ENCODE measurements around the gene EIF6.
"Not testable (repeated sequence)": the region's sequence is repeated elsewhere in the genome, so short reads cannot be mapped to it uniquely, and the experiment has no call there.

The EIF6 gene

DNA sequence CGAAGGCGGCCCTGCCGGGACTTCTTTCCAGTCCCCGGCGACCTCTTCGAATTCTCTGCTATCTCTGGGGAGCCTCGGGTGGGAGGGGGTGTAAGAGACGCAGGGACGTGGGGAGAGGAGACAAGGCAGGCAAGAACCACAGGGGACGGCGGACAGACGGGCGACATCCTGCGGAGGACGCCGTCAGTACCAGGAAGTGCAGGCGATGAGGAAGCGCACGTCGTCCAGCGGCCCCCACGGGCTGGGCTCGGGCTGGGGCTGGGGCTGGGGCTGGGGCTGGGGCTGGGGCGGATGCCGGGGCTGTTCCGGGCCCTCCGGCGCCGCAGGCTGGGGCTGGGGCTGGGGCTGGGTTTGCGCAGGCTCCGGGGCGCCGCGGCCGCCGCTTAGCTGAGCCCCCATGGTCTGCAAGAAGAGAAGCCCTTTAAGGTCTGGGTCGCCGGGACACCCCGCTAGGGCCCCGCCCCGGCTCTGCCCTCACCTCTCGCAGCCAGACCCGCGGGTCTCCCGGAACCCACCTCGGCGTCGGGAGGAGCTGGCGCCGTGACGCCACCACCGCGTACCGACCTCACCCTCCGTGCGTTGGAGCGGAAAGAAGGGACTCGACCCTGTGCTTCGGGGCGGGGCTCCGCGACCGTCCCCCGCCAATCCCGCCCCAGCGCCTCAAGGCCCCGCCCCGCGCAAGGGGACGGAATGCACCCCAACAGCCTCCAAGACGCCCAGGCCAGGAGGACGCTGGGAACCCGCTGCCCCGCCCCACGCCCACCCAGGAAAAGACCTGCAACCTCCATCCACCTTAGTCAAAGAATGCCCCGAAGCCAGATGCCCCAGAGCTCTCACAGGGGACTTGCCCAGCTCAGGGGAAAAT lies 6.8 kb downstream of the EIF6 start, which contains the start of gene MMP24OS:
MMP24OS (minus strand) TSS at position 592 of the 865 bp plus-strand sequence; CDS start at position 399, 193 bp downstream.
- DNase-seq (ENCODE audit: low read depth in 2 of 2) = peak; percentile 69 to 78

DNA sequence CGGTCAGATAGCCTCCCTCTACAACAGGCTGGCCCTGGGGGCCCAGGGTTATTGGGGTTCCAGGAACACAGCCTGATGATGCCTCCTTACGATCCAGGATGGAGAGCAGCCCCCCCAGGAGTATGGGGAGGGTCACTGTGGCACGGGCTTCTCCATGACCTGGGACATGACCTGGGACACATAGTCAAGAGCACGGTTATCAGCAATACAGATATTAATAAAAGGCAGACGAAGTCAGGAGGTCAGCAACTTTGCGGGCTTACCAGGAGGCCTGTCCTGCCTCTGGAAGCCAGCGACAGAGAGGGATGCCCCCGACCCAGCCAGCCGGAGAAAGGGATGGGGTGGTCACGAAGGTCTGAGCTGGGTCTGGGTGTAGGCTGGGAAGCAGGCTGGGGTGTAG lies 7.4 kb downstream of the EIF6 start:
- DNase-seq (ENCODE audit: low read depth in 2 of 2) = no peak

DNA sequence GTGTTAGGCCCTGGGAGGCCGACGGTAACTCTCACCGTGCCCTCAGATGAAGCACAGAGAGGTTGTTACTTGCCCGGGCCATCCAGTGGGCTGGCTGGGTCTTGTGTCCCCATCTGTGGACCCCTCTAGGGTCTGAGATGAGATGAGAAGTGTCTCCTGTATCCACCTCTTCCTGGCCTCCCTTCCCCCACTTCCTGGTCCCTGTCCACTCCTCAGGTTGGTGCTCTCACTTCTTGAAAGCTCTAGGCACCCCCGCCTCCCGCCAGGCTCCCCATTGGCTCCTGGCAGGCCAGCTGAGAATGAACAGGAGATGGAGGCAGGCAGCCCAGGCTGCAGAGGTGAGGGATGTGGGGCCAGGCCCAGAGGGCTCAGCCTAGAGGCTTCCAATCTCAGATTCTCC lies 8.2 kb downstream of the EIF6 start:
- DNase-seq (ENCODE audit: low read depth in 2 of 2) = no peak

DNA sequence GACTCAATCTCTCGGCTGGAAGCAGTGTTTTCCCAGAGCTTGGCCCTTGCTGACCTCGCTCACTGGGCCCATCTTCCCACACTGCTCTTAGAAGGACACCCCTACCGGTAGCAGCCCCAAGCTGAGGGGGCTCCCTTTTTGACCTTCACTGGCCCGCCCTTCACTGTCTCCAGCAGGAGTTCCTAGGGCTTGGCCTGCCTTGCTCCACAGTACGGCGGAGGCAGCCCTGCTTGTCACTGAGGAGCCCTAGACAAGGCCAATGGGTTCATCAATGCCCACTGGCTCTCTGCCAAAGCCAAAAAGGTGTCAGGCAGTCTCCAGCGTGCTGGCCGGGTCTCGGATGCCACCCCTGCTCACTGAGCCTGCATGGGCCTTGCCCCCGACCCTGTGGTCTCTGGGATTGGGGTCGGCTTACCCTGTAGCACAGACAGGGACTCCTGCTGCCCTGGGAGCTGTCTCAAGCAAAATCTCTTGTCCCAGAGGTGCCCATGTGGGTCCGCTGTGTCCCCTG lies 8.8 kb downstream of the EIF6 start:
- DNase-seq (ENCODE audit: low read depth in 2 of 2) = no peak

DNA sequence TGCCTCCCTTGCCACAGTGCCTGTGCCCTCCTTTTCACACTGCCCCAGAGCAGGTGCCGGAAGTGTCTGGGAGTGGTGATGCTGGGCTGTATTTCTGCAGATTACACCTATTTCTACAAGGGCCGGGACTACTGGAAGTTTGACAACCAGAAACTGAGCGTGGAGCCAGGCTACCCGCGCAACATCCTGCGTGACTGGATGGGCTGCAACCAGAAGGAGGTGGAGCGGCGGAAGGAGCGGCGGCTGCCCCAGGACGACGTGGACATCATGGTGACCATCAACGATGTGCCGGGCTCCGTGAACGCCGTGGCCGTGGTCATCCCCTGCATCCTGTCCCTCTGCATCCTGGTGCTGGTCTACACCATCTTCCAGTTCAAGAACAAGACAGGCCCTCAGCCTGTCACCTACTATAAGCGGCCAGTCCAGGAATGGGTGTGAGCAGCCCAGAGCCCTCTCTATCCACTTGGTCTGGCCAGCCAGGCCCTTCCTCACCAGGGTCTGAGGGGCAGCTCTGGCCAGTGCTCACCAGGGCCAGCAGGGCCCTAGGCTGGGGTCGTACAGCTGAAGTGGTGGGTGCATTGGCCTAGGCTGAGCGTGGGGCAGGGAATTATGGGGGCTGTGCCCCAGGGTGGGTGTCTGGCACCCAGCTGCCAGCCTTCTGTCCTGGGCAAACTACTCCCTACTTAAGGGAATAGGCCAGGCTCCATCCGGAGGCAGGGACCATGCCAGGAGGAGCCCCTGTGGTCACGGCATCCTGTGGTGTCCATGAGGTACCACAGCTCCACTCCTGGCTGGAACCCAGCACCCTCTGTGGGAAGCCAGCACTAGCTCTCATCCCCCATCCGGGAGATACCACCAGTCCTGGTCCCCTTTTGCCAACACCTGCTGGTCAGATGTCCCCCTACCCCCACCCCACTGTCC lies 10.1 kb downstream of the EIF6 start:
- DNase-seq (ENCODE audit: low read depth in 2 of 2) = no peak

DNA sequence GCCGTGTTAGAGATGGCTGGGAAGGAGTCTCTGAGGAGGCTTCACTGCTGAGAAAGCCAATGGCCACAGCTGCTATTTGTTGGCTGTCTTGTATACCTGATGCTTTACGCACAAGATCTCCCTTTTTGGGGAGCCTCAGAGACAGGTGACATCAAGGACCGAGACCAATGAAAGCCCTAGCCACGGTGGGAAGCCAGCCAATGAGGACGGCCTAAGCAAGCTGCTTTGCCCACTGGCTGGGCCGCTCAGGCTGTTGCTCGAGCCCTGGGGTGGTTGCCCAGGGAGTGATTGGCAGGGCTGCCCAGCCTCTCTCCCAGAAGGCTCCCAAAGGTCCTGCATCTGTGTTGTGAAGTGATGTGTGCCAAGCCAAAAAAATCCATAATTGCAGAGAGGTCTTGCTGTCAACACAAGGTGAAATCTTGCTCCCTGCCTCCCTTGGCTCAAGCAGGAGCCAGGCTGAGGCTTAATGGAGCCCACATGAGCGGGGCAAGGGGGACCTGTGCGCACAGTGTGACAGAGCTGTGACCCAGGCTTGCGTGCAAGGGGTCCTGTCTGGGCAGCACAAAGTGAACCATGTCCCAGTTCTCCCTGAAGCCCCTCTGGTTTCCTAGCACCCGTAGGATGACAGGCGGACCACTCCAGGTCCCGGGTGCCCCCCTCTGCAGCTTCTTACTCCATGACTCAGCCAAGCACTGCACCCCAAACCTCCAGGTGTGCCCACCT lies 11.0 kb downstream of the EIF6 start:
- no peak for DNase-seq (ENCODE audit: low read depth in 2 of 2)

DNA sequence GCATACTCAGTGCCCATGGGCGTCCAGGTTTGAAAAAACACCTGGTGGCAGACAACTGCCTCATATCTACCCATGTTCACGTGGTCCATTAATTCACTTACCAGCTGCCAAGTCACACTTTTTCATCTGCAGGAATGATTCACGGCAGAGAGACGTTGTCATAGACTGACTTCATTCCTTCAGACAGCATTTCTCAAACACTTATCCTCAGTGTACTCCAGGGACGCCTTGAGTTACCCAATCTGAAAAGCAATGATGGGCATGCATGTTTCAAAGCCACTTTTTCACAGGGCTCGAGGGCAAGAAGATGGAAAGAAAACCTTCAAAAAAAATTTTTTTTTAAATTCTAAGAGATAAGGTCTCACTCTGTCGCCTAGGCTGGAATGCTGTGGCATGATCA lies 12.7 kb downstream of the EIF6 start:
- no peak for DNase-seq (ENCODE audit: low read depth in 2 of 2)

DNA sequence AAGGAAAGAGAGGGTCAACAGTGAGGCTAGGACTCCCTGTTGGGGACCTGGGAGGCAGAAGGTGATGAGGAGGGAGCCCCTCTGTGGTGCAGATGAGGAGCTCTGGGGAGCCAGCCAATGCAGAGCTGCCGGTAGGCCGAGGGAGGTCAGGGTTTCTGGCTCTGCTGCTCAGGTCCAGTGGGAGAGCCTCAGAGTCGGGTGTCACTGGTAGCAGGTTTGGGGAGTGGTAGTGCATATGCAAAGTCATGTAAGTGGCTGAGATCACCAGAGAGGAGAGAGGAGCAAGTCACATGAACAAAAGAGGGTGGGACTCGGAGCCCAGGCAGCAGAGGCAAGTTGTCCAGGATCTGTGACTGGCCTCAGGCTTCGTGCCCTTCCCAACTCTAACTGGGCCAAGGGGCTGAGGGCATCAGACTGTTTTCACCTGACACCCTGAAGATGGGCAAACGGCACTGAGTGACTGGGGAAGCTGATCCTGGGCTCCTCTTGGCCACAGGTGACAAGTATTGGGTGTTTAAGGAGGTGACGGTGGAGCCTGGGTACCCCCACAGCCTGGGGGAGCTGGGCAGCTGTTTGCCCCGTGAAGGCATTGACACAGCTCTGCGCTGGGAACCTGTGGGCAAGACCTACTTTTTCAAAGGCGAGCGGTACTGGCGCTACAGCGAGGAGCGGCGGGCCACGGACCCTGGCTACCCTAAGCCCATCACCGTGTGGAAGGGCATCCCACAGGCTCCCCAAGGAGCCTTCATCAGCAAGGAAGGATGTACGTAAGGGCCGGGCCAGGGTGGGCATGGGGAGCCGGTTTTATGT lies 13.3 kb downstream of the EIF6 start:
- no peak for DNase-seq (ENCODE audit: low read depth in 2 of 2)

DNA sequence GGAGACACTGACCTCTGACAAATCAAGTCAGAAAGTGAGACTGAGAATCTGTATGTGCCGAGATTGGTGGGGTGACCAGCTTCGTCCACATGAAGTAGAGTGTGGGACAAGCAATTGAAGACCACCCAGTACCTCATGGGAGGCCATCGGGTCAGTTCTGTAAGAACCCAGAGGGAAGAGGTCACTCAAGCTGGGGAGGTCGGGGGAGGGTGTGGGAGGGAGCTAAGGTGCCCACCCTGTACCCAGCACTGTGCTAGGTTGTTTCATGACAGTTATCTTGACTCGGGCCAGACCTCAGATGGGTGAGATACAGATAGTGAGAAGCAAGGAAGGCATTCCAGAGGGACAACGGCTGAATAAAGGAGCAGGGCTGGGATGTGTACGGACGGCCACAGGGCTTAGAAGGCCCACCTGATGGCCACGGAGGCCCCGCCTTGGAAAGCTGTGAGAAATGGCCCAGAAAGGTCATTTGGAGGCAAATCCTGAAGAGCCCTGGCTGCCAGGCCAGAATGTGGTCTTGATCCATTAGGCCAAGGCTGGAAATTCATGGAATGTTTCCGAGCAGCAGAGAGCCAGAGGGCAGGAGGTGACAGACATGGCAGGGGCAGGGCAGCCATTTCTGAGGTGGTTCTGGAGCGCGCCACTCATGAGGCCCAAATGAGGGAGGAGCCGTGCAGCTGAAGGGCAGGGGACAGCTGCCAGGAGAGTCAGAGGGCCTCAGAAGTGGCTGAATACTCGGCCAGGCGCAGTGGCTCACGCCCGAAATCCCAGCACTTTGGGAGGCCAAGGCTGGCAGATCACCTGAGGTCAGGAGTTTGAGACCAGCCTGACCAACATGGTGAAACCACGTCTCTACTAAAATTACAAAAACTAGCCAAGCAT lies 14.3 kb downstream of the EIF6 start:
- DNase-seq (ENCODE audit: low read depth in 2 of 2) = no peak

DNA sequence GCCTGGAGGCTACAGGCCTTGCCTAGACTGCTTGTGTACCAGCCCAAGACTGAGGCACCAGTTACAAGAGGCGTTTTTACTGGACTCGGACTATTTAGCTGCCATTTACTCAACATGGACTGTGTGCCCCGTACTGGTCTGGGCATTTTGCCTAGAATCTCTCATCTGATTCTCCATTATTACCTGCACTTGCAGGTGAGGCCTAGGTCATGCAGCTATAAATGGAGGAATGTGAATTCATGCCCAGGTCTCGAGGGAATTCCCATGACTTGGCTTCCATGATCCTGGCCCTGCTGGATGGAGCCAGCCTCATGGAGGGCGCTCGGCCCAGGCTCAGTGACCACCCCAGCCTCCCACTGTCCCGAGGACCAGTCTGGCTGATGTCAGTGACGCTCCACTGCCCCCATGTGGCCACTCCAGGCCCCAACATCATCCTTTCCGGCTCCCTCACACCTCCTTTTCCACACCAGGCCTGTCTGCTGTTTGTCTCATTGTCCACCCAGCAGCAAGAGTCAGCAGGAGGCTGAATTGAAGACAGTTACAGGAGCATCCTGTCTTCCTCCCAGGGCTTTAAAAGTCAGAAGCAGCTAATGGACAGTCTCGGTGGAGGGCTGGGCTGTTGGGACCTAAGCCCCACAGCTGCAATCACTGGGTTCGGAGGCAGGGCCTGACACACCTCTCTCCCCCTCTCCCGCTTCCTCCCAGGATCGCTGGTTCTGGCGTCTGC lies 15.4 kb downstream of the EIF6 start:
- no peak for DNase-seq (ENCODE audit: low read depth in 2 of 2)

DNA sequence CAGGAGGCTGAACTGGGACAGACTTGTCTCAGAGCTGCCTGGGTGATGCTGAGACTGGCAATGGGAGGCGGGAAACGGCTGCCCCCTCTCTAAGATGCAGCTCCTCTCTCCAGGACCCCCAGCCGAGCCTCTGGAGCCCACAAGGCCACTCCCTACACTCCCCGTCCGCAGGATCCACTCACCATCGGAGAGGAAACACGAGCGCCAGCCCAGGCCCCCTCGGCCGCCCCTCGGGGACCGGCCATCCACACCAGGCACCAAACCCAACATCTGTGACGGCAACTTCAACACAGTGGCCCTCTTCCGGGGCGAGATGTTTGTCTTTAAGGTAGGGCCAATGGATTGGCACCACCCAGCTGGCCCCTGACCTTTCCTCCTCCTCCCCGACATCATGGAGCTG lies 17.5 kb downstream of the EIF6 start:
- no peak for DNase-seq (ENCODE audit: low read depth in 2 of 2)

DNA sequence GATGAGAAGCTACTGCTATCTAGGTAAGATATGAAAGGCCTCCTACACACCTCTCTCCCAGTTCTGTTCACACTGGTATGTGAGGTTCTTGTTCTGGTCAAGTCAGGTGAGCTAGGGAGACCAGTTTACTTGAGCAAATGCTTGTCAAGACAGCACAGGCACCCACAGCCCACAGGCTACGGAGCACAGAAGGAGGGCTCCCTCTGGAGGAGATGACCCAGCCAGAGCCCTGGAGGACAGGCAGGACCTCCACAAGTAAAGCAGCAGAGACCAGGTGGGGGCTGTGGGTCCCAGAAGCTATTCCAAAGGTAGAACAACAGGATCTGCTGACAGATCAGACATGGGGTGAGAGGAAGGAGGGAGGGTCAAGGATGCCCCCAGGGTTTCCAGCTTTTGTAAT lies 19.8 kb downstream of the EIF6 start:
- no peak for DNase-seq (ENCODE audit: low read depth in 2 of 2)

DNA sequence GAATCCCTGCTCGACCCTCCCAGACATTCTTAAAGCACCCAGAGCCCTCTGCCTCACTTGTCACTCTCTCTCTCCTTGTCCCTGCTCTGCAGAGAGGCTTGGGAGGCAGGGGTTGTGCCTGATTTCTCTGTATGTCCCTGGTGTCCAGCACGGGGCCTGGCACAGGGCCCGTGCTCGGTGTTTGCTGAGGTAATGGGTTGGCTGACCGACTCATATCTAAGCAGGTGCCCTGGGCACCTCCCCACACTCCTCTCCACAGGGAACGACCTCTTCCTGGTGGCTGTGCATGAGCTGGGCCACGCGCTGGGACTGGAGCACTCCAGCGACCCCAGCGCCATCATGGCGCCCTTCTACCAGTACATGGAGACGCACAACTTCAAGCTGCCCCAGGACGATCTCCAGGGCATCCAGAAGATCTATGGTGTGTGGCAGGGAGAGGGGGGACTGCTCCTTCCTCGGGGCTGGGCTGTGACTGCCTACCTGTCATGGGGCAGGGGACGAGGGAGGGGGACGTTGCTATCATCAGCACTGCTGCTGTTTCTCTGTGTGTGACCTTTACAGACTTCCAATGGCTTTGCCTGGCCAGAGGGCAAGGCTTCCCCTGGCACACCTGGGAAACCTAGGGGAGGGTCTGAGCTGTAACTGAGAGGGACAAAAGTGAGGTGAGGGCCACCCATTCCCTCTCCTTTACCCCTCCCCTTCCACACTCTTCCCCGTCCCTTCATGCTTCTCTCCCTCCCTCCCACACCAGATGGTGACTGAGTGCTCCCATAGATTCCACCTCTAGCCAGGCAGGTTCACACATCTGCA lies 20.8 kb downstream of the EIF6 start:
- DNase-seq (ENCODE audit: low read depth in 2 of 2) = no peak

DNA sequence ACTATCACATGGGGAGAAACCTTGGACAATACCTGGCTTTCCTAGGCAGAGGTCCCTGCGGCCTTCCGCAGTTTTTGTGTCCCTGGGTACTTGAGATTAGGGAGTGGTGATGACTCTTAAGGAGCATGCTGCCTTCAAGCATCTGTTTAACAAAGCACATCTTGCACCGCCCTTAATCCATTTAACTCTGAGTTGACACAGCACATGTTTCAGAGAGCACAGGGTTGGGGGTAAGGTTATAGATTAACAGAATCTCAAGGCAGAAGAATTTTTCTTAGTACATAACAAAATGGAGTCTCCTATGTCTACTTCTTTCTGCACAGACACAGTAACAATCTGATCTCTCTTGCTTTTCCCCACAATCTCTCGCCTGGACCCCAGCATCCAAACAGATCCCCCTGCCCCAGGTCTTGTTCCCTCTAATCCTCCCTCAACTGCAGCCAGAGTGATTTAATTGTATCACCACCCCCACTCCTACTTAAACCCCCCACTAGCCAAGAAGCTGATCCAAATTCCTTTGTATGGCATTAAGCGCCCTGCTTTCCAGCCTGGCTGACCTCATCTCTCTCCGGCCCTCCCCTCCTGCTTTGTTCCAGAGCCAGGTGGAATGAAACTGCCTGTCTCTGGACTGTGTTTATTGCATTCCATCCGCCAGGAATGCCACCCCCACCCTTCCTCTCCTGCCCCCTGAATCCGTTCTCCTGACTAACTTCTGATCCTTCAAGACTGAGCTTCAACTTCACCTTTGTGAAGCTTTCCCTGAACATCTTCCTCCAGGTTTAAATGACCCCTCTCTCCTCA lies 21.6 kb downstream of the EIF6 start:
- DNase-seq (ENCODE audit: low read depth in 2 of 2) = not testable (repeated sequence)

DNA sequence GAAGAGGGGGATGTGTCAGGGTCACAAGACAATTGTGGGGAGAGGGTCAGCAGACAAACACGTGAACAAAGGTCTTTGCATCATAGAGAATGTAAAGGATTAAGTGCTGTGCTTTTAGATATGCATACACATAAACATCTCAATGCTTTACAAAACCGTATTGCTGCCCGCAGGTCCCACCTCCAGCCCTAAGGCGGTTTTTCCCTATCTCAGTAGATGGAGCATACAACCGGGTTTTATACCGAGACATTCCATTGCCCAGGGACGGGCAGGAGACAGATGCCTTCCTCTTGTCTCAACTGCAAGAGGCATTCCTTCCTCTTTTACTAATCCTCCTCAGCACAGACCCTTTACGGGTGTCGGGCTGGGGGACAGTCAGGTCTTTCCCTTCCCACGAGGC lies 22.3 kb downstream of the EIF6 start:
- not testable (repeated sequence) for DNase-seq (ENCODE audit: low read depth in 2 of 2)

DNA sequence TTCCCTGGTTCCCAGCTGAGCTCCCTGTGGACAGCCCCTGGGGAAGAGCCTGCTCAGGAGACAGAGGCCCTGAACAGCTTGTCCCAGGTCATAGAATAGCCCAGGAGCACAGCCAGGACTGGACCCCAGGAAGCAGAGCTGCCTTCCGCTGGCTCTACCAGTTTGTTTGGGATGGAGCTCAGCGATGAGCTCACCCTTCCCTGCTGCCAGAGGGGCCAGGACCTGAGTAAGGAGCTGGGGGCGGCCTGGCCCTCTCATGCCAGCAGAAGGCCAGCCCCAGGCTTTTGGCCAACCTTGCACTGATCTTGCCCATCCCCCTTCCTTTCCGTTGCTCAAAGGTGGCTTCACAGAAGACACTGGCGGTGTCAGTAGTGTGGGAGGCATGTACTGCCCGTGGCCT lies 24.1 kb downstream of the EIF6 start:
- DNase-seq (ENCODE audit: low read depth in 2 of 2) = no peak

DNA sequence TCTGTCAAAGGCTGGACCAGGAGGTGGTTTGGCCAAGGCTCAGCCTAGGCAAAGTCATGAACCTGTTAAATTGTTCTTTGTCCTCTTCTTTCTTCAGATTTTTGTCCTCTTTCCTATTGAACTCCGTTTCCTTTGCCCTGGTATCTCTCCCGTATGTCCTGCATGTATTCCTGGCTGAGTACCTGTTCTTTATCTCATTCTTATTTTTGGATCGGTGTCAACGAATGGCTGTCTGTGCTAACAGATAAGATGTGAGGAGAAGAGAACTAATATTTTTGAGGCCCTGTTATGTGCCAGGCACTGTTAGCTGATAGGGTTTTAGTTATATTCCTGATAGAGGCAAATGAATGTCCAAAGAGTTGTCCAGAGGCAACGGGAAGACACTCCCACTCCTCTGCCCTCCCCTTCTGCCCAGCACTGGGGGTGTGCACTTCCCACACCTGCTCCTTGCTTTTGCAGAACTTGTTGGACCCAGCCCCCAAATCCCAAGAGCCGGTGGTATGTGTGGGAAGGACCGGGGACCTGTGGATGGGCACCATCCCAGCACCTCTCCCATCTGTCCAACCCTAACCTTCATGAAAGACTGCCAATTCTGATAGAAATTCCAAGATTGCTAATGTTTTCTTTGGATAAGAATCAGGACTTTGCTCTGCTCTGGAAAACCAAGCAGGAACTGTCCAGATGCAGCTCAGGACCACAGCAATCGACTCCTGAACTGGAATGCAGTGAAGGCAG lies 27.2 kb downstream of the EIF6 start:
- no peak for DNase-seq (ENCODE audit: low read depth in 2 of 2)
